Left lobe of liver (tissue), 2 donors: ENCODE results near the gene PHACTR1. TPM values are rescaled to one million over a fixed set of nuclear protein-coding genes. Genes with fewer than 3 reads are reported as not detected.

Experiments
- ATAC-seq: fragments of 200-7000 bp; cut with Tn5 transposase; one replicate; pipeline ENCODE4 v1.9.1; 2020; ENCODE audit warnings: mild to moderate bottlenecking, moderate library complexity
- DNase-seq: peaks from one replicate; pipeline ENCODE4 v3.0.0-alpha.2; 2020; ENCODE audit warnings: low spot score
- total RNA-seq: library from RNA; stranded (reverse); gene quantifications from one replicate; pipeline ENCODE4 v1.2.1, GENCODE V29; 2021
- donor health status: DM: no; HTN: no; CAD: no; lungs with moderate emphysema.
- donor health status: DM: no; HTN: yes; CAD: no.

Gene PHACTR1
- total RNA-seq, 1 donor from 2014 or later, result 0.68 TPM

DNA sequence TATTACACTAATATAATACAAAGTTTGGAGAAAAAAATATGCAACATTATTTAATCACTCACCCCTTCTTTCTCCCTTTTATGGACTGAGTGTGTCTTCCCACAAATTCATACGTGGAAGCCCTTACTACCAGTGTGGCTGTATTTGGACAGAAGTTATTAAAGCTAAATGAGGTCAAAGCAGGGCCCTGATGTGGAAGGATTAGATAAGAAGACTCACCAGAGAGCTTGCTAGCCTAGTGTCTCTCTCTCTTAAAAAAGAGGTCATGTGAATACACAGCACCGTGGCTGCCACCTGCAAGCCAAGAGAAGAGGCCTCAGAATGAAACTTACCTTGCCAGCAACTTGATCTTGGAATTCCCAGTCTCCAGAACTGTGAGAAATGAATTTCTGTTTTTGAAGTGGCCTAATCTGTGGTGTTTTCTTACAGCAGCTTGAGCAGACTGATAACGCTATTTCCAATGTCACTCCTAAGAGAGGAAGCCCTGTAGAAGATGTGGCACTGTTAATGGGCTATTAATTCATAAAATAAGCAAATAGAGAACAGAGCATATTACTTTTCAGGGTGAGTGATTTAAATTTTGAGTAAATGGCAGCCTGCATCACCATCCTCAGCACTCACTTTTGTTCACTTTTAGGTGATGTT, 378.3 kb downstream of the PHACTR1 start:
- ATAC-seq, result no peak

DNA sequence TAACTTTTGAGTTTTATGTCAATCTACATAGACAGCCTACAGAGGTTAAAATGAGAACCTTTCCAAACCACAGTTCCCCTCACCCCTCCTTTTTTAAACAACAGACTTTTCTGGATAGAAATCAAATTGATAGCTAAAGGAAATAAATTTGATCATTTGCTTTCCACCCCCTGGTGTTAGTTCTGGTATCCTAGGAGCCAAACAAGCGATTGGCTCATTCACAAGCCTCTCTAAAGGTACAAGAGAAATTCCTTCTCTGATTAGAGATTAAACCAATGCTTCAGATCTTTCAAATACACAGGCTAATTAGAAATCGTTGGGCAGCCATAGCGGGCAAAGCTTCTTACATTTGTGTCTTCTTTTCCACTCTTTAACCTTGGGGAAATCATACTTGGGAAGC, 379.5 kb downstream of the PHACTR1 start:
- ATAC-seq (no peak), DNase-seq (no peak)

More for the DNA sequence above, 378.3 kb downstream of the PHACTR1 start:
- DNase-seq, result no peak

DNA sequence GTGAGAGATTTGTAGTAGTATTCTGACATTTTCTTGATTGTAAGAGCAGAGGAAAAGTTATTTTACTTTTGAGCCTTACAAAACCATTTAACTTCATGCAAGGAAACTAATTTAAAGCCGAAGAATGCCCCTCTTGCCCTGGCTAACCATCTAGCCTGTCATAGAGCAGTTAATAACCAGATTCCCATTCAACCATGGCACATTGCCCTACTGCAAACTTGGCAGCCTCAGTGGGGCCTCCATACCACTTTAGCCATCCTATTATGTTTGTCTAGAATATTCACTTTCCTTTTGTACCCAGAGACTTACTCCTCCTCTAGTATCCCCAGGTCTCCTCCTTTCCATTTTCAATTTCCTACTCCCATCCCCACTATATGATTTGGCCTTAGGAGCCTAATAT, 380.9 kb downstream of the PHACTR1 start:
- ATAC-seq, result no peak
- no peak for DNase-seq

DNA sequence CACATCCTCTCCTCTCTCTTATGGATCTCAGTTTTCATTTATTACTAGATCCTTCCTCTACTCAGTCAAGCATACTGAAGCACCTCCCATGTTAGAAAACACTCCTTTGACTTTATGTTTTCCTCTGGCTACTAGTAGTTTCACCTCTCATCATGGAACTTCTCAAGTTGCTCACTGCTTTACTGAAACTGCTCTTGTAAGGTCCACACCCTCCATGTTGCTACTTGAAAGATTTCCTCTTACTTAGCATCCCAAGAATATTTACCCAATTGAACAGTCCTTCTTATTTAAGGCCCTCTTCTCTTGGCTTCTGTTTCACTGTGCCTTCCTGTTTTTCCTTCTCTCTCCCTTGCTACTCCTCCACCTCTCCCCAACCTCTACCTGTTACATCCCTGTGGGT, 381.4 kb downstream of the PHACTR1 start:
- DNase-seq (no peak), ATAC-seq (no peak)

DNA sequence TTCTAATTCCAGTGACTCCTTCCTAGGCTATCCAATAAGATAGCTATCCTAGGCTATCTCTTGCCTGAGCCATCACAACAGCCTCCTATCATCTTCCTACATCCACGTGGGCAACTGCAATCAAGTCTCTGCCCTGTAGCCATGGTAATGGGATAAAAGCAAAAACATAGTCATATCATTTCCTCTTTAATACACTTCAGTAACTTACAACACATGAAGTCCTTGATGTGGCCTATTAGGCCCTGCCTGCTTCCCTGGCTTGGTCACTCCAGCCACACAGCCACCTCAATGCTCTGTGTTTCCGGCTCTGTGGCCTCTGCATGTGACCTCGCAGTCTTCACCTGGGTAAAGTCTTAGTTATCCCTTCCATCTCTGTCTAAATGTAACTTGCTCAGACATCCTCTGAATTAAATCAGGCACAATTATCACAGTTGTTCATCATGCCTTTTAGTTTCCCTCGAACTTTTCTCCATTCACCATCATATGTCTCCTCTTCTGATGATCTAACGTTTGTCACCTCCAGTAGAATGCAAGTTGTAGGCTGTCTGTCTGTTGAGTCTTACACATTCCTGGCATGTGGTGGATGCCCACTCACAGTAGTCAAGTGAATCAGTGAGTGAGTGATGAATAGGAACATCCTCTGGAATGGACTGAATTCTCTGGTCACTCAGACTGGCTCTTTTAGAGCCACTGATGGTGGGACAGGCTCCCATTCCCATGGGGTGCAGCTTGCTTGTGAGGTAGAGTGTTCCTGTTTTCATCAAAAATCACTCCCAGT, 382.4 kb downstream of the PHACTR1 start:
- ATAC-seq, result no peak

DNA sequence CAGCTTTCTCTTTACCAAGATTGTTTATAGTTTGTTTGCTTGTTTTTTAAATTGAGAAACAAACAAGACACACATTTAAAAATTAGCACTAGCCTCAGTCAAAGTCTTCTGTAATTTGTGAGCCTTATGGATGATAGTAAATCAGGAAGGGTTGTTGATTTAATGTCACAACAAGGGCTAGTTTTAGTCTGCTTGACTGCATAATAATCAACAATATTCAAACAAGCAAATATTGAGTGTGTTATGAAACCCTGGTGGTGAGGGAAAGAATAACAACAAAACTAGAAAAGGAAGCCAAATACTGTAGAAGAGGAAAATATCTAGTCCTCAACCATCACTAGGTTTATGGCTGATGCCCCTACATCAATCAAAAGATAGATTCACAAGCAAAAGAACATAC, 383.2 kb downstream of the PHACTR1 start:
- ATAC-seq, result no peak
- DNase-seq, result no peak

More for the DNA sequence above, 382.4 kb downstream of the PHACTR1 start:
- no peak for DNase-seq

DNA sequence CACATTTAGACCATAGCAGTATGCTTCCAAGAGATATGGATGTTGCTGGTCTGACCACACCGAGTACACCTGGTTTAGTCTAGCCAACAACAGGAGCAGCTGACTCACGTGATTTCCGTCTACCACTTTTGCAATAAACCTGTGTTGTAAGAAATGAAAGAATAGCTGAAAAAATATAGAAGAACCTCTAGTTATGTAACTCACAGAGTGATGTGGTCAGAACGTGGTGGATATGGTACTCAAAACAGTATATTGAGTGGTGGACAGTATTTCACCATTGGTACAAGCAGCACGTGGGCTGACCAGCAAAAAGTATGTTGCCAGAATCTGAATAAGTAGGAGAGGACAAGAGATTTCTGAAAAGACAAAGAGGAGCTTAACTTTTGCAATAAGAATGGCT, 384.8 kb downstream of the PHACTR1 start:
- ATAC-seq (no peak), DNase-seq (no peak)

DNA sequence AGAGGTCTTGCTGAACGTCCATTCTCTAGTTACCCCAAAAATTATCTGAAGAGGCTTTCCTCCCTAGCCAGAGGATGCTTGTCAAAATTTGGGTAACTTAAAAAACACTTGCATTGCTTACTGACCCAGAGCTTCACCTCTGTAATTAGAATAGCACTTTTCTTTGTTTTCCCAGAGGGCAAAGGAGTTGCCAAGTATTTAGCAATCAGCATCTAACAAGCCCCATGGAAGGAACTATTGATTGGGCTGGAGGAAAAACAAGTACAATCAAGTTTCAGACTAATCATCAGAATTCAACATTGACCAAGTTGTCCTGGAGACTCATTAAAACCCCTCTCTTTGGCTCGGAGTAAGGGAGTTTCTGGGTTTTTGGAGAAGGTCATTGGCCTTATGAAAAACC, 385.4 kb downstream of the PHACTR1 start:
- DNase-seq, result no peak
- ATAC-seq, result peak; percentile 79

DNA sequence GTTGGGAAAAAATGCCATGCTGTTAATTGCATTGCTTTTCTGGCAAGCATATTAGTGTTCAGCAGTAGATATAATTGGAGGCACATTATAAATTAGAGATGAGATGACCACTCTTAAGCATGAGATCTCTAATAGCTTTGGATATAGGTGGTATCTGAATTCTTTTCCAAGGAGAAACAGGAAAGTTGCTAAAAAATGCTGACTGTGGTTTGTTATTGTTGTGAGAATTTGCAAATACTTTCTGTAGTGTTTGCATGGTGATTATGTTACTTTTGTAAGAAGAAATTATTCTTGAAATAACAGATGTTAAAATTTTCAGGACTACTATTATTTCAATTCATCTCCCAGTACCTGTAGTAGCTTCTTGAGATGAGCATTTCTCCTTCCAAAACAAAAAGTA, 386.6 kb downstream of the PHACTR1 start:
- DNase-seq (no peak), ATAC-seq (no peak)

DNA sequence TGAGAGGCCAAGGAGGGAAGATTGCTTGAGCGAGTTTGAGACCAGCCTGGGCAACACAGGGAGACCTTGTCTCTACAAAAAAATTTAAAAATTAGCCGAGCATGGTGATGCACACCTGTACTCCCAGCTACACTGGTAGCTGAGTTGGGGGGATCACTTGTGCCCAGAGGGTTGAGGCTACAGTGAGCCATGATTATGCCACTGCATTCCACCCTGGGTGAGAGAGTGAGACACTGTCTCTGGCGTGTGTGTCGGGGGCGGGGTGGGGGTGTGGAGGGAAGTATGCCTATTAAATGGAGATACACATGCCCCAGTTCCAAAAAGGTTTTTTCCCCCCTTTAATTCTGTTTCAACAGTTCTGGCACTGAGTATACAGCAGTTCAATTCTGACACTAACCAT, 388.6 kb downstream of the PHACTR1 start:
- DNase-seq (no peak), ATAC-seq (no peak)

DNA sequence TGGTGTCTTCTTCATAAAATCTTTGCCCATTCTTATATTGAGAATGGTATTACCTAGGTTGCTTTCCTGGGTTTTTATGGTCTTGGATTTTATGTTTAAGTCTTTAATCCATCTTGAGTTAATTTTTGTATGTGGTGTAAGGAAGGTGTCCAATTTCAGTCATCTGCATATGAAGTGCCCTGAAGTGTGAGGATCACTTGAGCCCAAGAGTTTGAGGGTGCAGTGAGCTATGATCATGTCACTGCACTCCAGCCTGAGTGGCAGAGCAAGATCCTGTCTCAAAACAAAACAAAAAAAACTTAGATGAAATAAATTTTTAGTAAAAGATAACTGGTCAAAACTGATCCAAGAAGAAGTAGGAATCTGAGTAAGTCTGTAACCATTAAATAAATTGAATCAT, 396.4 kb downstream of the PHACTR1 start:
- ATAC-seq, result no peak
- no peak for DNase-seq

DNA sequence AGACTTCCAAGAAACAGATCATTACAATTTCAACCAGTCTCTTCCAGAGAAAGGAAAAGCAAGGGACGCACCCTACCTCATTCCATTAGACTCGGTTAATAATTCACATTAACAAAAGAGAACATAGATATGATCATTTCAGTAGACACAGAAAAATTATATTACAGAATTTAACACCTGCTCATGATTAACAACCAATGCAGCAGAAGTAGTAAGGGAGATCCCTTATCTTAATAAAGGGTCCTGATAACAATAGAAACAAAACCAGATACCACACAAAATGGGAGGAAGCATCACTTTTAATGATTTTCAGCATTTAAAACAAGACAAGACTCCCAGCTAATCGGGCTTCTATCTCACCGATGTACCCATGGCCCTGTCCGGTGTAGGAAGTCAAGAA, 396.8 kb downstream of the PHACTR1 start:
- ATAC-seq, result no peak
- no peak for DNase-seq

DNA sequence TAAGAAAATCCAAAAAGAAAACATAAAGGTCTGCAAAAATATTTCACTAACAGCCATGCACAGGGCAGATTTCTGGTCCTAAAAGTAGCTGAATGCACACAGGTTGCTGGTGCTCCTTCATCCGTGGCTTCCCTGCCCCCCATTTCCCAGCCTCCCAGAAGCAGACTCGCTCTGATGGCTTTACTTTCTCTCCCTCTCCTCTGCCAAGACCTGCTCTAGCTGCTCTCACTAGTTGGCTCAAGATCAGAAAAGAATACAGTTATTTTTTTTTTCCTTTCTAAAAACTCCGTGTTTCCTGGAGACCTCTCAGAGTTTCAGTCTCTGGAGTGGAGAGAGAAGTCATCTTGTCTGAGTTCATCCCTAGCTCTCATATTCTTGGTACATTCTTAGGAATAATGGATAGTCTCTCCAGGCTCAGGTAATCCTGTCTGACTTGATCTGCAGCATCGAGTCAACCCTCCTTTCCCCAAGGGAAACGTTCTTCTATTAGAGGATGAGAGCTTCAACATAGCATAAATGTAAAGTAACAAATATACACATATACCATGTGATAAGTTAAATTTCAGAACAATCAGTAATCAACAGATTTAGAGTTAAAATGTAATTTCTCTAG, 397.5 kb downstream of the PHACTR1 start:
- no peak for DNase-seq

DNA sequence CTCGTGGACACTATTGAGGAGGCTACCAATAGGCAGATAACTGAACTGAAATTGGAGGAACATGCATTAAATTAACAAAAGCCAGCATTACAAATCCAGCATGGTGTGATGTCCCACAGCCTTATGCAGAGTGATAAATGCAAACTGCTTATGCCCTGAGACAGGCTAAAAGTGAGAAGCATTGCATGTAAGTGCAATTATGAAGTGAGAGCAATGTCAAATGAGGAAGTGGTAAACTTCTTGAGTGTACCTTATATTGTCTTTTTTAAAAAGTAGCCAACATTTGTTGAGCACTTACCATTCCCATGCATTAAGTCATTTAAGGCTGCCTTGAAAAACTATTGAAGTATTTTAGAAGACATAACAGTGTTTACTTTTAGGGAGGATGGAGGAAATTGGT, 399.6 kb downstream of the PHACTR1 start:
- DNase-seq, result no peak
- no peak for ATAC-seq

More for the DNA sequence above, 397.5 kb downstream of the PHACTR1 start:
- no peak for ATAC-seq

DNA sequence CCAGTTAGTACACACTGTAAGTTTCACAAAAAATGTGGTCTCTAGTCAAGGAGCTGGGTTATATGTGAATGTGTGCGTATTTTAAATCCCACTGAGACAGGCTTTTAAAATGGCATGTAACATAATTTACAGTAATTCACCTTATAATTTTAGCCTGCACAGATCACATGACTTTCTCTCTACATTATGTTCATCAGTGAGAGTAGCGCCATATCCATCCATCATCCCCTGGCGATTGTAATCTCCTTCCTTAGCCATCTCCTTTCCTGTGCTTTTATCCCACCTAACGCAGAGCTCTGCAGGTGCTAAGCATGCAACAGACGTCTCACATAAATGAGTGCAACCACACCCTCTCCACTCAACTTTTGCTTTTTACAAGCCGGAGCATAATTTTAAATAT, 401.0 kb downstream of the PHACTR1 start:
- ATAC-seq, result no peak
- no peak for DNase-seq

DNA sequence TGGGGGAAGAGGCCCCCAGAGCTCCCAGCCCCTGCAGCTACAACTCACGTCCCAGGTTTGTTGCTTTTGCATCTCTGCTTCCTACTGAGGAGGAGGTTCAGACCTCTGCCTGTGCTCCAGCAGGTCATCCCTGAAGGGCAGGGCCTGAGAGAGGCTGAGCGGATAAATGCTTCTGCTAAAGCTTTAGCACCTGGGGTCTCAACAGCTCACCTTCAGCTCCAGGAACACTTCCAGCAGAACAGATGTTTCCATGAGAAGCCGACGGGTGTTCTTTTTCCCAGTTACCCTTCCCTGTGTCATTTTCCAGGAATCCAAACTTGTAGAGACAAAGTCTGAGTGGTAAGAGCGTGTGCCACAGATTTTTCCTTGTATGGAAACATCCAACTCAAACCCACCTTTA, 403.0 kb downstream of the PHACTR1 start:
- DNase-seq (no peak), ATAC-seq (no peak)

DNA sequence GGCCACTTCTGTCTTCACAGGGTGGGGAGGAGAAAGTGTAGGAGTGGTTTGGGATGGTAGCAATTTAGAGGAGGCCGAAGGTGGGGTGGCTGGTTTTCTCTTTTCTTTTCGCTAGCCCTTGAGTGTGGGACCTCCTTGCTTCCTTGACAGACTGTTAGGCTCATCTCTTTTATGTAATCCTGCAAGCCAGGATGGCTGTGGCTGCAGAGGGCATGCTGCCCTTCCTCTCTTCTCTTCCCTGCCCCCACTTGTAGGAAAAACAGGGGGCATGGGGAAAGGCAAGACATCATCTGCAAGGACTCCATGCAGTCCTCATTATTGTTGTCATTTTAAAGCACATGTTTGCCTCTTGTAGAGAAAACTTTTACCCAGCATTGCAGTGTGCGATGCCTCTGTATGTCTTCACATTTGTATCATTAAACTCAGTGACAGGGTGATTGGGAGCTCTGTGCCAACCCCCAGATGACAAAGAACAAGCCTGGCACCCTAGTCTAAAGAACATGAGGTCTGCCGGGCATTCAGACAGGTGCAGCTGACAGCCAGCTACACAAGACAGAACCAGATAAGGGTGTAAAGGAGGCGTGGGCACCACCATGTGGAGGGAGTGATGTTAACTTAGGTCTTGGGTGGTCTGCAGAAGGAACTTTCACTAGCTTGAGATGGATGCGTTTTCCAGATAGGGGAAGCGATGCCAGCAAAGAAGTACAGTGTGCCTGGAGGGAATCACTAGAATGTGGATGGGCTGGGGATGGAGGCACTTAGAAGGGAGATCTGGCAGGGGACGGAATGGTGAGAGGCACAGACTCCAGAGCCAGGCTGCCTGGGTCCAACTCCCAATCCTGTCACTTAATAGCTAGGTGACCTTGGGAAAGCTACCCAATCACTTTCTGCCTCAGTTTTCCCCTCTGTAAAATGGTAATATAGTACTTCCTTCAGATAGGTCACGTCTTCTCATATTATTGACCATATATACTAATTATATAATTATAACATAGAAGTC, 404.2 kb downstream of the PHACTR1 start:
- DNase-seq (no peak), ATAC-seq (no peak)

DNA sequence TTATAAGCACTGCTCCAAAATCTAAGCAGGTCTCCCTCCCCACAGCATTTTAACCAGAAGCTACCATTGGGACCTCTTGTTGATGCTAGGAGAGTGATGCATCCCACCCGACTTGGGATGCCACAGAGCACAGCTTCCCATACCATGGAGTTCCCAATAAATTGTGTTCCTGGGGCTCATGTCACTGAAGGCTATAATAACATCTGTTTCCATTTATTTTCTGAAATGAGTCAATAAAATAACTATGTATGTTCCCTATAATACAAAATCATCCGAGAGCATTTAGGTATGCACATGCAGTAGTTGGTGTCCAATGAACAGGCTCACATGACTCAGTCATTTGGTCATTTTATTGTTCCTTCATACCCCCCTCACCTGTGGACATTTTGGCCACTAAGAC, 407.6 kb downstream of the PHACTR1 start:
- no peak for DNase-seq
- no peak for ATAC-seq

DNA sequence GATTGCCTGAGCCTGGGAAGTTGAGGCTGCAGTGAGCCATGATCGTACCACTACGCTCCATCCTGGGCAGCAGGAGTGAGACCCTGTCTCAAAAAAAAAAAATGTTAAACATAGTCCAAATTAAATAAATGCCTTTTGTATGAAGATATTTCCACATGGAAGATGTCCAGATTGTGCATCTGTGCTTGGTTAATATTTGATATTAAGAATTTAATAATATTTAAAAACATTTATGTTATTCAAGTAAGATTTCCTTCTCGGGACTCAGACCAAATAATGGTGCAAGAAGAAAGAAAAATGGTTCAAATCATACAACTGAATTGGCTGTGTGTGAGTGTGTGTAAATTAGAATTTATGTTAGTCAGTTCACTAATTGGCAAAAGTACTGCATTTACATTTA, 409.3 kb downstream of the PHACTR1 start:
- DNase-seq (no peak), ATAC-seq (no peak)

DNA sequence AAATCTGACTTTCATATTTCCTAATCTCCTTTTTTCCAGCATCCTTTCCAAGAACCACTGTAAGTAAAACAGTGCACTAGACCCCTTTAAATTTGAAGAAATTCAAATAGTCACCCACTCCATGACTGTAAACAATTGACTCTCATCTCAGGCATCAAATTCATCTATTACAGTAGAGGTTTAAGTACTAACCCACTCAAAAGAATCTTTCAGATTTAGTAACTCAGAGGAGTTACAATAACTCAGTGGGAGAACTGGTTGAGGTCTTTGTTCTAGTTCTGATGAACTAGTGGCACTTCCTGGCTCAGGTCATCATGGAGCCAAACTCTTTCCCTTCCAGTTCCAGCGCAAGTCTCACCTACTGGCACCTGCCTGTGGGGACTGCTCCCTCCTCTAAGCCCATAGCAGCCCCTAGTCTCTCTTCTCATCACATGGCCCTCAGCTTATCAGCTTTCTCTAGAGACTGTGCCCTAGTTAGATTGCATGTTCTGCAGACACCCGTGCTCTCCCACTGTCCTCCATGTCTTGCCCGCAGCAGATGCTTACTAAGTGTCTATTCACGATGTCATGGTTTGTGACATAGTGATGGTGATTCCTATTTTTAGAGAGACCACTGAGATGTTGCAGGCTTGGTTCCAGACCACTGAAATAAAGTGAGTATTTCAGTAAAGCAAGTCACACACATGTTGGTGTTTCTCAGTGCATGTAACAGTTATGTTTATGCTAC, 415.5 kb downstream of the PHACTR1 start:
- no peak for ATAC-seq
- no peak for DNase-seq
